DND-41 (cell line): ENCODE measurements around the gene CFL2.

Experiments
- ATAC-seq: fragments of 200-7000 bp; cut with Tn5 transposase; 3 replicates; pipeline ENCODE4 v1.9.1; 2021; ENCODE audit warnings: low read depth; ENCODE audit not compliant: insufficient read depth
- DNase-seq: peaks from one replicate; pipeline ENCODE4 v3.0.0-alpha.2; 2020
- H2AFZ ChIP-seq: 2 replicates; pipeline ENCODE4 v1.6.0; 2012; ENCODE audit warnings: low read depth, low read length
- H3K27ac ChIP-seq: 2 replicates; pipeline ENCODE4 v1.5.1; 2012; ENCODE audit warnings: low read length, inconsistent platforms
- H3K27me3 ChIP-seq: fragments of 200-600 bp; sonication (generic); 2 replicates; pipeline ENCODE4 v1.6.0; 2012; ENCODE audit warnings: low read length, mild to moderate bottlenecking, inconsistent platforms; ENCODE audit not compliant: insufficient read depth, poor library complexity
- H3K36me3 ChIP-seq: 2 replicates; pipeline ENCODE4 v1.5.1; 2012; ENCODE audit warnings: low read length, inconsistent platforms; ENCODE audit not compliant: insufficient read depth
- H3K4me1 ChIP-seq: 2 replicates; pipeline ENCODE4 v1.5.1; 2012; ENCODE audit warnings: mild to moderate bottlenecking, low read length; ENCODE audit not compliant: insufficient read depth
- H3K4me2 ChIP-seq: 2 replicates; pipeline ENCODE4 v1.6.0; 2012; ENCODE audit warnings: mild to moderate bottlenecking, moderate library complexity, low read length, inconsistent platforms; ENCODE audit not compliant: insufficient read depth
- H3K4me3 ChIP-seq, 2 experiments: fragments of 200-600 bp in 1 of 2; shearing (Covaris generic) in 1 of 2; 2 replicates each; pipeline ENCODE4 v1.5.1; 2012 to 2016; ENCODE audit warnings: inconsistent platforms in 2 of 2, low read length in 2 of 2, mild to moderate bottlenecking in 2 of 2, low read depth in 1 of 2, moderate library complexity in 1 of 2
- H3K79me2 ChIP-seq: 2 replicates; pipeline ENCODE4 v1.6.0; 2012; ENCODE audit warnings: low read length, inconsistent platforms; ENCODE audit not compliant: insufficient read depth
- H3K9ac ChIP-seq: 2 replicates; pipeline ENCODE4 v1.6.0; 2012; ENCODE audit warnings: low read depth, mild to moderate bottlenecking, inconsistent platforms, low read length, moderate library complexity
- H3K9me3 ChIP-seq: 2 replicates; pipeline ENCODE4 v1.5.1; 2012; ENCODE audit warnings: low read length, moderate library complexity, mild to moderate bottlenecking, inconsistent platforms; ENCODE audit not compliant: insufficient read depth, severe bottlenecking
- H4K20me1 ChIP-seq: 2 replicates; pipeline ENCODE4 v1.6.0; 2012; ENCODE audit warnings: low read length; ENCODE audit not compliant: insufficient read depth
- CTCF ChIP-seq: IDR thresholded peaks from 2 replicates; pipeline ENCODE4 v1.5.1; 2012; ENCODE audit warnings: borderline replicate concordance, low read length, moderate library complexity, mild to moderate bottlenecking; ENCODE audit not compliant: poor library complexity, severe bottlenecking; ENCODE audit errors: extremely low read depth
- EZH2 ChIP-seq: IDR thresholded peaks from 3 replicates; pipeline ENCODE4 v1.6.1; 2012; ENCODE audit warnings: borderline replicate concordance, low read depth, mild to moderate bottlenecking, moderate library complexity, low read length, inconsistent platforms; ENCODE audit not compliant: severe bottlenecking

CFL2 gene

GRCh38 chr14:34714320-34715126 lies at the start of gene CFL2:
TSS of gene CFL2 (minus strand) at chr14:34714593. CDS start at chr14:34714540, 53 bp downstream.
- no peaks in the 10 kb centered on the region for H3K9me3 ChIP-seq
- TF ChIP-seq CTCF: no peak
- TF ChIP-seq EZH2: no peak
- H2AFZ ChIP-seq: peak within 1 kb of the TSS; percentile 95
- peak within 1 kb of the TSS; percentile 73 for H3K27ac ChIP-seq
- peaks cover 10% of the 10 kb centered on the region; the same call in 1 of the 2 replicates for H3K36me3 ChIP-seq
- peak within 1 kb of the TSS; percentile 83 to 84 for H3K4me3 ChIP-seq
- H3K27me3 ChIP-seq: no peaks in the 10 kb centered on the region
- H4K20me1 ChIP-seq: no peaks in the 10 kb centered on the region
- H3K79me2 ChIP-seq: peaks cover 9% of the 10 kb centered on the region
- peak within 1 kb of the TSS; percentile 85 for H3K9ac ChIP-seq
- peak within 1 kb of the TSS; percentile 76 for H3K4me2 ChIP-seq
- DNase-seq: peak; percentile 76
- ATAC-seq: peak; percentile 90
- H3K4me1 ChIP-seq: peaks cover 20% of the 10 kb centered on the region

GRCh38 chr14:34755215-34755614 lies 40.8 kb upstream of the CFL2 start:
- H3K4me1 ChIP-seq: no peaks in the 10 kb centered on the region
- H3K36me3 ChIP-seq: peaks cover 60% of the 10 kb centered on the region
- no peak overlapping the region for H2AFZ ChIP-seq
- H3K27ac ChIP-seq: no peak overlapping the region
- no peaks in the 10 kb centered on the region for H3K79me2 ChIP-seq
- no peak for DNase-seq
- H4K20me1 ChIP-seq: no peaks in the 10 kb centered on the region
- no peak overlapping the region for H3K4me3 ChIP-seq
- TF ChIP-seq EZH2: no peak
- TF ChIP-seq CTCF: no peak
- H3K4me2 ChIP-seq: no peak overlapping the region
- H3K9ac ChIP-seq: no peak overlapping the region
- no peaks in the 10 kb centered on the region for H3K27me3 ChIP-seq
- no peaks in the 10 kb centered on the region for H3K9me3 ChIP-seq
- no peak for ATAC-seq

DNA sequence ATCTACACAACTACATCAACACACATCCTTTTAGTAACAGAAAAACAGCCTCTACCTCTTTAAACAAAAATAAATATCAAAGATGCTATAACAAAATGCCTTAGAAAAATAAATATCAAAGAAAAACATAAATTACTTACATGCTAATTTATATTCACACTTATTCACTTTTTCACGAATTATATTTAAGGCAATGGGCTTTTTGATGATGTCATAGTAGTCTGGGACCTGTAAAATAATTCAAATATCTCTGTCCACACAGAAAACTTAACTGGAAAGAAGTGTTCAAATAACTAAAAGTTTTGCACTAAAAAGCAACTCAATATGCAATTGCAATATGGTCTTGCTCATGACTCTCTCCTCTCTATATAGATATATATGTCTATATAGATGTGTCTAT lies 40.3 kb upstream of the CFL2 start:
- Histone ChIP-seq H3K36me3 (peaks cover 54% of the 10 kb centered on the region), H3K4me2 (no peak overlapping the region), H2AFZ (no peak overlapping the region), H3K4me3 (no peak overlapping the region), H3K27ac (no peak overlapping the region), H3K9ac (no peak overlapping the region), H4K20me1 (no peaks in the 10 kb centered on the region), H3K9me3 (no peaks in the 10 kb centered on the region), H3K27me3 (no peaks in the 10 kb centered on the region), H3K4me1 (no peaks in the 10 kb centered on the region), H3K79me2 (no peaks in the 10 kb centered on the region)
- no peak for DNase-seq
- ATAC-seq: no peak
- no peak for TF ChIP-seq CTCF
- TF ChIP-seq EZH2: no peak
